K562 (cell line): ENCODE results near the gene TMEM106B. TPM values are rescaled to one million over a fixed set of nuclear protein-coding genes. Genes with fewer than 3 reads are reported as not detected.

Experiments
- ATAC-seq: fragments of 200-7000 bp; cut with Tn5 transposase; 3 replicates; pipeline ENCODE4 v1.9.1; 2020; ENCODE audit warnings: moderate library complexity
- BruUV-seq: library from RNA; stranded (reverse); fragments of 400-500 nt; replicated peaks from 2 replicates; lab custom pipeline; 2021; lab: Mats Ljungman, UMichigan
- CTCF ChIA-PET: fragments of 300-600 bp; formaldehyde crosslinking; extraction: SDS; loops from one replicate; lab custom pipeline; 2021; ENCODE audit warnings: low intra/inter-chr PET ratio; lab: Yijun Ruan, JAX
- POLR2A ChIA-PET: fragments of 300-600, 350-650 bp; sonication (Branson Sonifier 250); formaldehyde crosslinking; extraction: SDS; loops from one replicate; lab custom pipeline; 2021; ENCODE audit warnings: antibody characterized with exemption, inconsistent platforms; lab: Yijun Ruan, JAX
- DNase-seq, 4 experiments: peaks; one replicate each; pipeline versions ENCODE4 v3.0.0 to v3.0.0-alpha.2; 2011 to 2018; ENCODE audit warnings: low spot score in 3 of 4, mixed read lengths in 3 of 4; ENCODE audit errors: extremely low read depth in 1 of 4
- FAIRE-seq: peaks from 2 replicates; lab custom pipeline; 2011; peaks lifted over from hg19 to GRCh38; lab: Jason Lieb, UNC
- H2AFZ ChIP-seq: 2 replicates; pipeline ENCODE4 v1.6.0; 2011; ENCODE audit warnings: low read depth, low read length, control low read depth, inconsistent platforms
- H3K27ac ChIP-seq: fragments of 200-600 bp; 3 replicates; pipeline ENCODE4 v1.8.0; 2011; ENCODE audit warnings: low read depth, mild to moderate bottlenecking, control low read depth, inconsistent platforms, low read length, moderate library complexity, mixed read lengths; ENCODE audit errors: extremely low read depth
- H3K27me3 ChIP-seq, 2 experiments: fragments of 300-600 bp in 1 of 2; 2 replicates in 1 of 2; 3 replicates in 1 of 2; pipeline versions ENCODE4 v1.6.0 to v1.8.0; 2011; ENCODE audit warnings: inconsistent platforms in 2 of 2, low read length in 2 of 2, mild to moderate bottlenecking in 1 of 2, mixed read lengths in 1 of 2, moderate library complexity in 1 of 2; ENCODE audit not compliant: control insufficient read depth in 2 of 2, insufficient read depth in 2 of 2
- H3K36me3 ChIP-seq: fragments of 300-600 bp; 3 replicates; pipeline ENCODE4 v1.8.0; 2011; ENCODE audit warnings: mild to moderate bottlenecking, low read length, inconsistent platforms; ENCODE audit not compliant: control insufficient read depth, insufficient read depth
- H3K4me1 ChIP-seq, 2 experiments: fragments of 200-600 bp in 1 of 2; replicated peaks in 1 of 2; 2 replicates in 1 of 2; 3 replicates in 1 of 2; pipeline versions ENCODE4 v1.5.1 to v1.8.0; 2011; ENCODE audit warnings: inconsistent platforms in 2 of 2, low read length in 2 of 2, mild to moderate bottlenecking in 1 of 2, mixed read lengths in 1 of 2, moderate library complexity in 1 of 2; ENCODE audit not compliant: control insufficient read depth in 2 of 2, insufficient read depth in 2 of 2
- H3K4me2 ChIP-seq: 2 replicates; pipeline ENCODE4 v1.6.1; 2011; ENCODE audit warnings: low read length, control low read depth, inconsistent platforms, mixed read lengths; ENCODE audit not compliant: insufficient read depth
- H3K4me3 ChIP-seq: fragments of 200-600 bp; sonication (generic), shearing (Covaris generic); 2 replicates; pipeline ENCODE4 v1.5.1; 2016; ENCODE audit warnings: control low read depth, inconsistent platforms
- H3K79me2 ChIP-seq: fragments of 200-600 bp; 3 replicates; pipeline ENCODE4 v1.8.0; 2011; ENCODE audit warnings: low read length, inconsistent platforms; ENCODE audit not compliant: control insufficient read depth, insufficient read depth
- H3K9ac ChIP-seq, 2 experiments: 2 replicates each; pipeline versions ENCODE4 v1.6.0 to v1.6.1; 2011; ENCODE audit warnings: low read depth in 2 of 2, low read length in 2 of 2, control low read depth in 1 of 2, inconsistent platforms in 1 of 2, mild to moderate bottlenecking in 1 of 2, mixed read lengths in 1 of 2; ENCODE audit not compliant: insufficient read depth in 1 of 2
- H3K9me1 ChIP-seq: one replicate; pipeline ENCODE4 v1.6.0; 2011; ENCODE audit warnings: inconsistent platforms, mild to moderate bottlenecking, low read length, moderate library complexity; ENCODE audit not compliant: control insufficient read depth, insufficient read depth
- H3K9me3 ChIP-seq: replicated peaks from 2 replicates; pipeline ENCODE4 v1.5.1; 2011; ENCODE audit warnings: low read depth, low read length, inconsistent platforms; ENCODE audit not compliant: control insufficient read depth, insufficient read depth
- H4K20me1 ChIP-seq: replicated peaks from 2 replicates; pipeline ENCODE4 v1.6.1; 2011; ENCODE audit warnings: low read length, inconsistent platforms, mixed read lengths; ENCODE audit not compliant: control insufficient read depth, insufficient read depth
- ATF1 ChIP-seq, 2 experiments: fragments of 450-650 bp in 1 of 2; IDR thresholded peaks; 2 replicates each; pipeline ENCODE4 v1.6.1; 2016; ENCODE audit warnings: missing compliant biosample characterization in 1 of 2, missing genetic modification characterization in 1 of 2
- CHAMP1 ChIP-seq: fragments of 450-650 bp; IDR thresholded peaks from 2 replicates; pipeline ENCODE4 v1.6.1; 2016; ENCODE audit warnings: mild to moderate bottlenecking
- HDAC8 ChIP-seq: fragments of 450-650 bp; IDR thresholded peaks from 2 replicates; pipeline ENCODE4 v1.6.1; 2016; ENCODE audit warnings: mild to moderate bottlenecking, missing genetic modification characterization, moderate library complexity, missing compliant biosample characterization
- HMGN3 ChIP-seq: IDR thresholded peaks from 2 replicates; pipeline ENCODE4 v1.6.1; 2011; ENCODE audit warnings: borderline replicate concordance, low read depth, mild to moderate bottlenecking, mixed read lengths, low read length; ENCODE audit not compliant: insufficient read length; ENCODE audit errors: extremely low read depth
- RAD51 ChIP-seq: fragments of 450-650 bp; IDR thresholded peaks from 2 replicates; pipeline ENCODE4 v1.7.1; 2016; ENCODE audit warnings: low read depth, mild to moderate bottlenecking, borderline replicate concordance
- SP1 ChIP-seq: sonication (generic); formaldehyde crosslinking; IDR thresholded peaks from 2 replicates; pipeline ENCODE4 v1.8.1; 2022; ENCODE audit warnings: mild to moderate bottlenecking, missing genetic modification reagents
- SP2 ChIP-seq: IDR thresholded peaks from 2 replicates; pipeline ENCODE4 v1.6.1; 2011; ENCODE audit warnings: mild to moderate bottlenecking, low read depth, low read length, moderate library complexity; ENCODE audit not compliant: poor library complexity, severe bottlenecking; ENCODE audit errors: extremely low read depth
- SRF ChIP-seq, 2 experiments: fragments of 250-450, 450-650 bp in 1 of 2; sonication (Bioruptor Pico) in 1 of 2; sonication (generic) in 1 of 2; formaldehyde crosslinking; IDR thresholded peaks; 2 replicates each; pipeline versions ENCODE4 v1.5.0 to v1.5.1; 2020 to 2022; ENCODE audit warnings: mild to moderate bottlenecking in 1 of 2, missing genetic modification reagents in 1 of 2
- ZNF75A ChIP-seq: fragments of 450-650 bp; formaldehyde crosslinking; IDR thresholded peaks from 2 replicates; pipeline ENCODE4 v1.4.0; 2020; ENCODE audit warnings: mild to moderate bottlenecking
- ZNF76 ChIP-seq: fragments of 250-450 bp; sonication (Bioruptor Pico); IDR thresholded peaks from 2 replicates; pipeline ENCODE4 v1.4.0; 2020; ENCODE audit warnings: mild to moderate bottlenecking, moderate library complexity, borderline replicate concordance
- WGBS: fragments of 100-300 bp; shearing (Covaris generic); methylation state at CpG from one replicate; pipeline ENCODE4 v1.1.6; 2016; ENCODE audit warnings: low coverage, mixed read lengths; ENCODE audit not compliant: insufficient coverage; ENCODE audit errors: missing lambda C conversion rate; 5-methylcytosine and 5-hydroxymethylcytosine counted together
- in situ Hi-C: fragments of 300-500 bp; cut with MboI; formaldehyde crosslinking; loops from 4 replicates; pipeline ENCODE4 v1.15.0; 2018; ENCODE audit warnings: inconsistent platforms, mixed read lengths
- intact Hi-C: fragments of 100-400 bp; cut with micrococcal nuclease; formaldehyde crosslinking; loops from 2 replicates; pipeline ENCODE4 v1.14.2; 2022
- polyA plus RNA-seq, 8 experiments: library from polyadenylated mRNA; depleted of rRNA in 4 of 8; stranded (reverse) in 5 of 8; unstranded in 3 of 8; fragments of >200 nt; fragmentation: Nextera tagmentation in 2 of 8; fragmentation: Illumina TruSeq in 1 of 8; extraction: Ambion mirVana in 2 of 8; extraction: Trizol in 1 of 8; gene quantifications; 2 replicates each; pipeline versions ENCODE4 v1.2.1 to v1.2.3, GENCODE V29; 2011 to 2014; ENCODE audit warnings: inconsistent platforms in 1 of 8, missing spikeins in 1 of 8
- total RNA-seq, 7 experiments: library from RNA; depleted of rRNA in 6 of 7; stranded (reverse); fragments of >200 nt in 6 of 7; fragmentation: Illumina TruSeq in 2 of 7; extraction: Trizol in 2 of 7; gene quantifications; 2 replicates each; pipeline versions ENCODE4 v1.2.1 to v1.2.3, GENCODE V29; 2011 to 2021; ENCODE audit warnings: low replicate concordance in 1 of 7
- TF ChIP-seq, protein P1 (sequence below): fragments of 450-650 bp; IDR thresholded peaks from 2 replicates; pipeline ENCODE4 v1.7.1; 2018; ENCODE audit warnings: mild to moderate bottlenecking, low read depth; ENCODE audit not compliant: partially characterized antibody

The TMEM106B gene
- total and polyA plus RNA-seq, 9 of the 15 experiments (the other 6 are each of a cell fraction or from before 2014, with no cell fraction given): 8.6 to 30.4 (median 18.7) TPM

DNA sequence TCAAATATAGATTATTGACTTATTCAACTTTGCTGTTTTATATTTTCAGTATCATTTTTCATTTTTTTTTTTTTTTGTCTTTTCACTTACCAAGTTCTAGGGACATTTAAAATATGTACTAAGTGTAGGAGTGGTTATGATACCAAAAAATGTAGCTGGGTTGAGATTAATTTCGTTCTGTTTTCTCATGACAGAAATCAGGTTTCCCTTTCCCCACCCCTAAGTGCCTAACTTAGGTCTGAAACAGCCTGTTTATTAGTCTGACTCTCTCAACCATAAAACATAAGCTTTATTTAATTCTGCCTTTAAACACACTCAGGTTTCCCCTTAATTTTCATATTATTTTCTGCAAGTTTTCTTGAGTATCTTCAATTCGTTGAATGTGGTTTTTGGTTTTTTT lies 22.1 kb downstream of the TMEM106B start:
- no peak overlapping the region for H3K4me2 ChIP-seq
- CTCF ChIA-PET: no interaction called here
- 67% methylated on average over 2 of the region's 2 CpGs for WGBS
- in situ Hi-C loops (no loop called here), intact Hi-C loops (no loop called here)
- H4K20me1 ChIP-seq: no peaks in the 10 kb centered on the region
- BruUV-seq: no TSS peak
- TF ChIP-seq SP2: no peak
- no peak for TF ChIP-seq SRF (CRISPR knock-in tag; IDR thresholded peaks at IDR 0.05)
- TF ChIP-seq, protein P1, sequence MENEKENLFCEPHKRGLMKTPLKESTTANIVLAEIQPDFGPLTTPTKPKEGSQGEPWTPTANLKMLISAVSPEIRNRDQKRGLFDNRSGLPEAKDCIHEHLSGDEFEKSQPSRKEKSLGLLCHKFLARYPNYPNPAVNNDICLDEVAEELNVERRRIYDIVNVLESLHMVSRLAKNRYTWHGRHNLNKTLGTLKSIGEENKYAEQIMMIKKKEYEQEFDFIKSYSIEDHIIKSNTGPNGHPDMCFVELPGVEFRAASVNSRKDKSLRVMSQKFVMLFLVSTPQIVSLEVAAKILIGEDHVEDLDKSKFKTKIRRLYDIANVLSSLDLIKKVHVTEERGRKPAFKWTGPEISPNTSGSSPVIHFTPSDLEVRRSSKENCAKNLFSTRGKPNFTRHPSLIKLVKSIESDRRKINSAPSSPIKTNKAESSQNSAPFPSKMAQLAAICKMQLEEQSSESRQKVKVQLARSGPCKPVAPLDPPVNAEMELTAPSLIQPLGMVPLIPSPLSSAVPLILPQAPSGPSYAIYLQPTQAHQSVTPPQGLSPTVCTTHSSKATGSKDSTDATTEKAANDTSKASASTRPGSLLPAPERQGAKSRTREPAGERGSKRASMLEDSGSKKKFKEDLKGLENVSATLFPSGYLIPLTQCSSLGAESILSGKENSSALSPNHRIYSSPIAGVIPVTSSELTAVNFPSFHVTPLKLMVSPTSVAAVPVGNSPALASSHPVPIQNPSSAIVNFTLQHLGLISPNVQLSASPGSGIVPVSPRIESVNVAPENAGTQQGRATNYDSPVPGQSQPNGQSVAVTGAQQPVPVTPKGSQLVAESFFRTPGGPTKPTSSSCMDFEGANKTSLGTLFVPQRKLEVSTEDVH: no peak
- TF ChIP-seq RAD51: no peak
- no peak for TF ChIP-seq HDAC8 (tag)
- TF ChIP-seq ATF1 (CRISPR knock-in tag; IDR thresholded peaks at IDR 0.05): no peak
- TF ChIP-seq ATF1 (tag; IDR thresholded peaks at IDR 0.05): no peak
- no peak for TF ChIP-seq CHAMP1
- no peak for TF ChIP-seq ZNF76
- TF ChIP-seq SP1: no peak
- no peak for TF ChIP-seq ZNF75A
- no peak for TF ChIP-seq HMGN3
- TF ChIP-seq, all 486 proteins: peak for 0
- FAIRE-seq: no peak
- POLR2A ChIA-PET: interaction anchor here (0.6 kb wide), 1 partner anchor 58 kb away, joined by 3 read pairs; no protein-coding TSS in a partner anchor
- no peaks in the 10 kb centered on the region for H3K4me1 ChIP-seq
- H3K79me2 ChIP-seq: no peaks in the 10 kb centered on the region
- ATAC-seq: no peak
- no peak overlapping the region for H3K9ac ChIP-seq
- no peaks in the 10 kb centered on the region for H3K27me3 ChIP-seq
- no peak for DNase-seq
- H3K9me3 ChIP-seq: no peaks in the 10 kb centered on the region
- no peaks in the 10 kb centered on the region for H3K9me1 ChIP-seq
- H2AFZ ChIP-seq: no peak overlapping the region
- H3K27ac ChIP-seq: no peak overlapping the region
- no peak overlapping the region for H3K4me3 ChIP-seq
- H3K36me3 ChIP-seq: peaks cover 22% of the 10 kb centered on the region; the same call in 1 of the 3 replicates
